Parathyroid adenoma (tissue), 2 donors: Measurements from ENCODE around the gene KRT82.

Experiments used
- H2AFZ ChIP-seq: fragments of 300-600 bp; sonication (generic); one replicate; pipeline ENCODE4 v1.7.0; 2017; ENCODE audit warnings: antibody characterized with exemption, mild to moderate bottlenecking
- H3K27ac ChIP-seq: fragments of 300-600 bp; sonication (generic); one replicate; pipeline ENCODE4 v1.7.0; 2017
- H3K27me3 ChIP-seq: fragments of 300-600 bp; sonication (generic); one replicate; pipeline ENCODE4 v1.7.0; 2017; ENCODE audit warnings: low read length; ENCODE audit not compliant: control insufficient read depth, insufficient read depth
- H3K36me3 ChIP-seq: fragments of 300-600 bp; sonication (generic); one replicate; pipeline ENCODE4 v1.7.0; 2017; ENCODE audit warnings: low read length; ENCODE audit not compliant: control insufficient read depth, insufficient read depth
- H3K4me1 ChIP-seq: fragments of 300-600 bp; sonication (generic); one replicate; pipeline ENCODE4 v1.7.0; 2017; ENCODE audit warnings: control low read depth
- H3K4me2 ChIP-seq: fragments of 300-600 bp; sonication (generic); one replicate; pipeline ENCODE4 v1.7.0; 2017; ENCODE audit warnings: low read length
- H3K4me3 ChIP-seq: fragments of 300-600 bp; sonication (generic); one replicate; pipeline ENCODE4 v1.7.0; 2017; ENCODE audit warnings: low read depth, low read length
- H3K79me2 ChIP-seq: fragments of 300-600 bp; sonication (generic); one replicate; pipeline ENCODE4 v1.7.0; 2017; ENCODE audit warnings: control low read depth
- H3K9ac ChIP-seq: fragments of 300-600 bp; sonication (generic); one replicate; pipeline ENCODE4 v1.7.0; 2017; ENCODE audit warnings: mild to moderate bottlenecking
- H3K9me3 ChIP-seq: fragments of 300-600 bp; sonication (generic); one replicate; pipeline ENCODE4 v1.7.0; 2017; ENCODE audit warnings: low read length; ENCODE audit not compliant: control insufficient read depth
- TF ChIP-seq, protein P1 (sequence below): fragments of 300-600 bp; sonication (generic); IDR thresholded peaks from one replicate; pipeline ENCODE4 v1.7.0; 2017; ENCODE audit warnings: antibody characterized with exemption, mild to moderate bottlenecking
- donor health status: primary hyperparathyroidism.

KRT82 gene

DNA sequence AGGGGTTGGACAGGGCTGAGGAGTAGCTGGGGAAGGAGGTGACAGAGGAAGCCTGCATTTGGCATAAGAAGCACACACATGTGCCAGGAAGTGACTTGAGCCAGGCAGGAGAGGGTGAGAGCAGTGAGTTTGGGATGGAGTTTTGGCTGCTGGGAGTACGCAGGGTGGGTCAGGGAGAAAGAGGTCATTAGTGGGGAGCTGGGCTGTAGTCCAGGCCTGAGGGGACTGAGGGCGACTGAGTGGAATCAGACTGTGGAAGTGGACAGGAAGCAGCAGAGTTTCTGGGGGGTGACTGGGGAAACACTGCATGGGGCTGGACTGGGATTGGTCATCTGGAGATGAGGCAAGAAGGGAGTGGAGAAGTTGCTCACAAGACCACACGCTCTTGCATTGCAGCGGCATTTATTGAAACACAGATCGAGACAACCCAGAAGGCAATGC lies 46.5 kb downstream of the KRT82 start:
- no peaks in the 10 kb centered on the region for H3K27me3 ChIP-seq
- no peak overlapping the region for H3K4me2 ChIP-seq
- H3K36me3 ChIP-seq = no peaks in the 10 kb centered on the region
- no peak overlapping the region for H3K4me3 ChIP-seq
- H3K27ac ChIP-seq = no peak overlapping the region
- no peak overlapping the region for H2AFZ ChIP-seq
- TF ChIP-seq, protein P1, sequence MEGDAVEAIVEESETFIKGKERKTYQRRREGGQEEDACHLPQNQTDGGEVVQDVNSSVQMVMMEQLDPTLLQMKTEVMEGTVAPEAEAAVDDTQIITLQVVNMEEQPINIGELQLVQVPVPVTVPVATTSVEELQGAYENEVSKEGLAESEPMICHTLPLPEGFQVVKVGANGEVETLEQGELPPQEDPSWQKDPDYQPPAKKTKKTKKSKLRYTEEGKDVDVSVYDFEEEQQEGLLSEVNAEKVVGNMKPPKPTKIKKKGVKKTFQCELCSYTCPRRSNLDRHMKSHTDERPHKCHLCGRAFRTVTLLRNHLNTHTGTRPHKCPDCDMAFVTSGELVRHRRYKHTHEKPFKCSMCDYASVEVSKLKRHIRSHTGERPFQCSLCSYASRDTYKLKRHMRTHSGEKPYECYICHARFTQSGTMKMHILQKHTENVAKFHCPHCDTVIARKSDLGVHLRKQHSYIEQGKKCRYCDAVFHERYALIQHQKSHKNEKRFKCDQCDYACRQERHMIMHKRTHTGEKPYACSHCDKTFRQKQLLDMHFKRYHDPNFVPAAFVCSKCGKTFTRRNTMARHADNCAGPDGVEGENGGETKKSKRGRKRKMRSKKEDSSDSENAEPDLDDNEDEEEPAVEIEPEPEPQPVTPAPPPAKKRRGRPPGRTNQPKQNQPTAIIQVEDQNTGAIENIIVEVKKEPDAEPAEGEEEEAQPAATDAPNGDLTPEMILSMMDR = no peak
- no peaks in the 10 kb centered on the region for H3K9me3 ChIP-seq
- no peak overlapping the region for H3K9ac ChIP-seq
- H3K79me2 ChIP-seq = no peaks in the 10 kb centered on the region
- no peaks in the 10 kb centered on the region for H3K4me1 ChIP-seq

DNA sequence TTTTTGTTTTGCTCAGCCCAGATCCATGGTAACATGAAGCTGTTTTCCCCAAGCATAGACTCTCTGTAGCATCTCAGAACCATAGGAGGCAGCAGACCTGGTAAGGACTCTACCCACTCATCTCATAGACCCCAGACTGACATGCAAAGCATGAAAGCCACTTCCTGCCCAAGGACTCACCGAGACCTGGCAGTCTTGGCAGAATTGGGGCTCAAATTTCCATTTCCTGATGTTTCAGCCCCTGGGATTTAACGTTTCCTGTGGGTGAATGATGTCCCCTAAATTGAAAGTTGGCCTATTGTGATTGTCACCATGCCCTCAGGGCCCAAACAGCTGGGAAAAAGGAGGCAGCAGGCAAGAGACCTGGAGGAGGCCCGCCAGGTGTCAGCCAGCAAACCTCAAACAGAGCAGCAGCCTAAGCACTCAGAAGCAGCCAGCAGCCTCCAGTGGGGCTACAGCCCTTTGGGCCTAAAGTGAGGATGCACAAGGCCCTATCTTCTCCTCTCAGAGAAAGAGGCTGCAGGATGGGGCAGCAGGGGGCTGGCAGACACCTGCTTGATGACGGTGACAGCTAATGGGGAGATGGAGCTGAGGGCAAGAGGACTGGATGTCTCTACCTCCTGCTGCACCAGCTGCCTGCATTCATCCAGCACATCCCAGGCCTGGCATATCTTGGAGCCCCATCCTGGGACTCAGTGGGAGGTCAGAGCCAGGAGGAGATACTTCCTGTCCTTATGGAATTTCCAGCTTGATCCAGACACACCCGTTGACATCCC lies 47.4 kb downstream of the KRT82 start:
- Histone ChIP-seq H3K27ac (no peak overlapping the region), H3K27me3 (no peaks in the 10 kb centered on the region), H3K4me3 (no peak overlapping the region), H3K9ac (no peak overlapping the region), H2AFZ (no peak overlapping the region), H3K36me3 (no peaks in the 10 kb centered on the region), H3K79me2 (no peaks in the 10 kb centered on the region), H3K4me2 (no peak overlapping the region), H3K9me3 (no peaks in the 10 kb centered on the region), H3K4me1 (no peaks in the 10 kb centered on the region)
- TF ChIP-seq, protein P1 = no peak

DNA sequence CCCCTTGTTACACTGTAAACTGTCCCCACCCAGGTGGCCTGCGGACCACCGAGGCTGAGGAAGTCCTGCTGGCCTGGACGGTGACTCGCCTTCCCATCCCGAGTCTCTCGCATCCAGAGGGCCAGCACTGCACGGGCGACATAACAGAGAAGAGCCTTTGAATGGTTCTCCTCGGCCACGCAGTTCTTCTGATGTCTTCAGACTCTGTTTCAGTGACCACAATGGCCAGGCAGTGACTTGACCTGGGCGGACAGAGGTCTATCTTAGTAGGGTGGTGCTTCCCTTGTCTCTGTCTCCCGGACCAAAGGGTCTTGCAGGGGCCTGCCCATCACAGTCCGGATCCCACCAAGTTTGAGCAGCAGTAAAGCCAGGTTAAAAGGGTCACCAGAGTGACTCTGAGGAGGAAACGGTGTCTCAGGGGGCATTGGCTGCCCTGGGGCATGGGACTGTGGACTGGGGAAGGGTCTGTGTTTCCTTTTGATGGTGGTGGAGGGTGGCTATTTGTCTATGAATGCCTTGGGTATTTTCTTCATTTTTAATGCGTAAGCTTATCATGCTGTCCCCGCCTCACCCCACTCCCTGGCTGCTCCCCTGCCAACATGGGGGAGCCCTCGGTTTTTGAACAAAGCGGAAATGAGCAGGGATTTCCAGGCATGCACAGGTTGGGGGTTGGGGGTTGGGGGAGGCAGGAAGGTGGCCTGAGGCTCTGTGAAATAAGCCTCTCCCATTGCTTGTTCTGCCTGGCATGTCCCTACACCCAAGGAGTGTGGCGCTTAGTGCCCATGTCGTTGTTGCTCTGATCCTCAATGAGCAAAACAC lies 49.2 kb downstream of the KRT82 start:
- Histone ChIP-seq H3K4me2 (no peak overlapping the region), H3K27me3 (no peaks in the 10 kb centered on the region), H2AFZ (no peak overlapping the region), H3K4me3 (no peak overlapping the region), H3K36me3 (no peaks in the 10 kb centered on the region), H3K9ac (no peak overlapping the region), H3K27ac (no peak overlapping the region), H3K4me1 (no peaks in the 10 kb centered on the region), H3K79me2 (no peaks in the 10 kb centered on the region), H3K9me3 (no peaks in the 10 kb centered on the region)
- TF ChIP-seq, protein P1 = no peak

DNA sequence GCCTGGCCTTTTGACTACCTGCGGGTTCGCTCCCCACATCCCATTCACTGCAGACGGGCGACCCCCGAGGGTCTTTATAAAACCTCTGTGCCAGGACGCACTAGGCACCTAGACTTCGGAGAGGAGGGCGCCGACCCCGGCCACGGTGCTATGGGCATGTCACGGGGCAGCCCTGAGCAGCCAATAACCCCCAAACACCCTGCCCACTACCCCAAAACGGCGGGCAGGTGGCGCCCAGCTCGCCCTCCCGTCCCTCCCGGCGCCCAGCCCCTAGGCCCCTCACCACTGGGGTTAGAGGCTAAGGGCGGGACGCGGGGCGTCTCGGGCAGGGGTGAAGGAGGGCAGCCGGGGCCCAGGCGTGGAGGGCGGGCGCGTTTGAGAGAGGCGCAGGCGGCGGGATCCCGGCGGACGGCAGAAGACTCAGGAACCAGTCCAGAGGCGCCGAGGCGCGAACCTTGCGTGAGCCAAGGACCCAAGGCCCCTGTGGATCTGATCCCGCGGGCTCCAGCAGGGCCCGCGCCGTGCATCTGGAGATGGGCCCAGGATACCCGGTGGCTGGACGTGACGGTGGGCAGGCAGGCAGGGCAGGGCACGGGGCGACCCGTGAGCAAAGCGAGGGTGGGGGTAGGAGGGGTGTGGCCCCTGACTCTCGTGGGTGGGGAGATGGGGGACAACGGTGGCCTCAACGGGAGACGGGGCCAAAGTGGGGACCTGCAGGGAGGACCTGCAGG lies 49.9 kb downstream of the KRT82 start:
- TF ChIP-seq, protein P1 = no peak
- H3K4me2 ChIP-seq = no peak overlapping the region
- H3K27ac ChIP-seq = no peak overlapping the region
- H3K4me1 ChIP-seq = no peaks in the 10 kb centered on the region
- no peaks in the 10 kb centered on the region for H3K36me3 ChIP-seq
- no peak overlapping the region for H3K9ac ChIP-seq
- no peak overlapping the region for H2AFZ ChIP-seq
- no peaks in the 10 kb centered on the region for H3K9me3 ChIP-seq
- H3K27me3 ChIP-seq = no peaks in the 10 kb centered on the region
- H3K79me2 ChIP-seq = no peaks in the 10 kb centered on the region
- no peak overlapping the region for H3K4me3 ChIP-seq
